ENCODE results near the gene SULT1A1.
"Not testable (repeated sequence)": the region's sequence is repeated elsewhere in the genome, so short reads cannot be mapped to it uniquely, and the experiment has no call there.

Gene SULT1A1

DNA sequence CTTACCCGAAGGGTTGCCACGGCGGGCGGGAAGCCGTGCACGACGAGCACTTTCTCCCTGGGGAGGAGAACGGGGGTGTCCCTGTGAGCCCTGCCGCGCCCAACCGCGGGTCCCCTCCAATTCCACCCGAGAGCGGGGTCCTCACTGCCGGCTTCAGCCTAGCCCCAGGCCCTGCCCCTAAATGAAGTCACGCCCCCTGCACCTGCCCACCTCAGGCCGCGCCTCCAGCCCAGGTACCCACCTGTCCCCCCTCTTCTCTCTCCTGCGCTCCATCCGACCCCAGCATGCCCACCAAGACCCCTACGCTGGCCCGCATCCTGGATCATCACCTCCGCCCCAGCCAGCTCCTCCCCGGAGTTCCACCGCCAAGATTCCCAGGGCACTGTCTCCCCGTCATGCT, 4.1 kb upstream of the SULT1A1 start:
- not testable (repeated sequence) for H3K27ac ChIP-seq (ENCODE audit: low read depth, low read length, poor library complexity, severe bottlenecking); H3K9ac ChIP-seq (ENCODE audit: low read length); H3K27me3 ChIP-seq (ENCODE audit: insufficient read depth, low read length); H3F3A ChIP-seq (ENCODE audit: insufficient read depth, low read length); H3K36me3 ChIP-seq (ENCODE audit: insufficient read depth, low read length); H3K79me2 ChIP-seq (ENCODE audit: insufficient read depth, low read length); H2AFZ ChIP-seq (ENCODE audit: low read length); H3K4me2 ChIP-seq (ENCODE audit: low read length); H3K9me3 ChIP-seq (ENCODE audit: low read length); H4K20me1 ChIP-seq (ENCODE audit: insufficient read depth, low read length); H3K9me2 ChIP-seq (ENCODE audit: low read depth, low read length); H3K4me3 ChIP-seq (ENCODE audit: low read depth, low read length, poor library complexity, severe bottlenecking)
- H3K4me1 ChIP-seq (ENCODE audit: insufficient read depth, low read length, severe bottlenecking), result peaks cover 11% of the 10 kb centered on the region

GRCh38 chr16:28612359-28613280, 2.8 kb upstream of the SULT1A1 start:
- H3K27ac ChIP-seq (ENCODE audit: low read depth, low read length, poor library complexity, severe bottlenecking); H3K4me1 ChIP-seq (ENCODE audit: insufficient read depth, low read length, severe bottlenecking); H3K9ac ChIP-seq (ENCODE audit: low read length); H3K9me2 ChIP-seq (ENCODE audit: low read depth, low read length); H3K27me3 ChIP-seq (ENCODE audit: insufficient read depth, low read length); H3F3A ChIP-seq (ENCODE audit: insufficient read depth, low read length); H2AFZ ChIP-seq (ENCODE audit: low read length); H3K4me3 ChIP-seq (ENCODE audit: low read depth, low read length, poor library complexity, severe bottlenecking); H4K20me1 ChIP-seq (ENCODE audit: insufficient read depth, low read length); H3K36me3 ChIP-seq (ENCODE audit: insufficient read depth, low read length); H3K79me2 ChIP-seq (ENCODE audit: insufficient read depth, low read length); H3K9me3 ChIP-seq (ENCODE audit: low read length); H3K4me2 ChIP-seq (ENCODE audit: low read length): not testable (repeated sequence)

GRCh38 chr16:28610595-28611191, 849 bp upstream of the SULT1A1 start:
- Histone ChIP-seq H3K36me3 (ENCODE audit: insufficient read depth, low read length) (no peaks in the 10 kb centered on the region), H3K9me2 (ENCODE audit: low read depth, low read length) (no peaks in the 10 kb centered on the region), H3K4me1 (ENCODE audit: insufficient read depth, low read length, severe bottlenecking) (no peaks in the 10 kb centered on the region), H3F3A (ENCODE audit: insufficient read depth, low read length) (no peaks in the 10 kb centered on the region), H3K27me3 (ENCODE audit: insufficient read depth, low read length) (no peaks in the 10 kb centered on the region), H3K79me2 (ENCODE audit: insufficient read depth, low read length) (no peaks in the 10 kb centered on the region), H3K27ac (ENCODE audit: low read depth, low read length, poor library complexity, severe bottlenecking) (no peak overlapping the region), H3K9ac (ENCODE audit: low read length) (no peak overlapping the region), H3K4me2 (ENCODE audit: low read length) (no peak overlapping the region), H3K4me3 (ENCODE audit: low read depth, low read length, poor library complexity, severe bottlenecking) (no peak overlapping the region), H3K9me3 (ENCODE audit: low read length) (no peaks in the 10 kb centered on the region), H2AFZ (ENCODE audit: low read length) (no peak overlapping the region), H4K20me1 (ENCODE audit: insufficient read depth, low read length) (no peaks in the 10 kb centered on the region)
- TF ChIP-seq EZH2 (IDR thresholded peaks at IDR 0.05; ENCODE audit: borderline replicate concordance, low read length) (no peak), CTCF (IDR thresholded peaks at IDR 0.05; ENCODE audit: low read length) (no peak)

- not testable (repeated sequence) for H2AFZ ChIP-seq (ENCODE audit: low read length); H3K9me3 ChIP-seq (ENCODE audit: low read length); H3K9me2 ChIP-seq (ENCODE audit: low read depth, low read length); H3K9ac ChIP-seq (ENCODE audit: low read length); H3K4me2 ChIP-seq (ENCODE audit: low read length); H3K79me2 ChIP-seq (ENCODE audit: insufficient read depth, low read length); H3K4me3 ChIP-seq (ENCODE audit: low read depth, low read length, poor library complexity, severe bottlenecking); H3K27ac ChIP-seq (ENCODE audit: low read depth, low read length, poor library complexity, severe bottlenecking); H3K36me3 ChIP-seq (ENCODE audit: insufficient read depth, low read length); H3F3A ChIP-seq (ENCODE audit: insufficient read depth, low read length); H4K20me1 ChIP-seq (ENCODE audit: insufficient read depth, low read length); H3K27me3 ChIP-seq (ENCODE audit: insufficient read depth, low read length); H3K4me1 ChIP-seq (ENCODE audit: insufficient read depth, low read length, severe bottlenecking)
Observed at GRCh38 chr16:28608867-28609596, 812 bp downstream of the SULT1A1 start.

- not testable (repeated sequence) for H3K79me2 ChIP-seq (ENCODE audit: insufficient read depth, low read length); H3K27me3 ChIP-seq (ENCODE audit: insufficient read depth, low read length); H3K9me3 ChIP-seq (ENCODE audit: low read length); H2AFZ ChIP-seq (ENCODE audit: low read length); H3F3A ChIP-seq (ENCODE audit: insufficient read depth, low read length); H3K4me2 ChIP-seq (ENCODE audit: low read length); H3K27ac ChIP-seq (ENCODE audit: low read depth, low read length, poor library complexity, severe bottlenecking); H3K9ac ChIP-seq (ENCODE audit: low read length); H3K4me1 ChIP-seq (ENCODE audit: insufficient read depth, low read length, severe bottlenecking); H4K20me1 ChIP-seq (ENCODE audit: insufficient read depth, low read length); H3K36me3 ChIP-seq (ENCODE audit: insufficient read depth, low read length); H3K4me3 ChIP-seq (ENCODE audit: low read depth, low read length, poor library complexity, severe bottlenecking); H3K9me2 ChIP-seq (ENCODE audit: low read depth, low read length)
Observed at GRCh38 chr16:28608496-28608808, 1.4 kb downstream of the SULT1A1 start.

DNA sequence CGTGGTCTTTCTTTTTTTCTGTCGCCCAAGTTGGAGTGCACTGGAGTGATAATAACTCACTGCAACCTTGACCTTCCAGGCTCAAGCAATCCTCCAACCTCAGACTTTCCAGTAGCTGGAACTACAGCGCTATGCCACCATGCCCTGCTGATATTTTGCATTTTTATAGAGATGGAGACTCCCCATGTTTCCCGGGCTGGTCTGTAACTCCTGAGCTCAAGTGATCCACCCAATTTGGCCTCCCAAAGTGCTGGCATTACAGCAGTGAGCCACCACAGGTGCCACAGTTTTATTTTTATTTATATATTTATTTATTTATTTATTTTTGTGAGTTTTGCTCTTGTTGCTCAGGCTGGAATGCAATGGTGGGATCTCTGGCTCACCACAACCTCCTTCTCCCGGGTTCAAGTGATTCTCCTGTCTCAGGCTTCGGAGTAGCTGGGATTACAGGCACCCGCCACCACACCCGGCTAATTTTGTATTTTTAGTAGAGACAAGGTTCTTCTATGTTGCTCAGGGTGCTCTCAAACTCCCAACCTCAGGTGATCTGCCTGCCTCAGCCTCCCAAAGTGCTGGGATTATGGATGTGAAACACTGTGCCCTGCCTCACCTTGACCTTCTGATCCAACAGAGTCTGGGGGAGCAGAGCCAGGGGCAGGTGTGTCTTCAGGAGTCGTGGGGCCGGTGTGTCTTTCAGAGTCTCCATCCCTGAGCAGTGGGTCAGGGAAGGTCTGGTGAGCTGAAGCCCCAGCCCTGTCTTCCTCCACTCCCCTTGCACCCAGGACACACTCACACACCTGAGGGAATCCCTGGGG, 2.0 kb downstream of the SULT1A1 start:
- H3K9ac ChIP-seq (ENCODE audit: low read length); H3K27me3 ChIP-seq (ENCODE audit: insufficient read depth, low read length); H3K4me1 ChIP-seq (ENCODE audit: insufficient read depth, low read length, severe bottlenecking); H3F3A ChIP-seq (ENCODE audit: insufficient read depth, low read length); H4K20me1 ChIP-seq (ENCODE audit: insufficient read depth, low read length); H3K9me2 ChIP-seq (ENCODE audit: low read depth, low read length); H3K4me3 ChIP-seq (ENCODE audit: low read depth, low read length, poor library complexity, severe bottlenecking); H3K36me3 ChIP-seq (ENCODE audit: insufficient read depth, low read length); H3K27ac ChIP-seq (ENCODE audit: low read depth, low read length, poor library complexity, severe bottlenecking); H3K79me2 ChIP-seq (ENCODE audit: insufficient read depth, low read length); H3K4me2 ChIP-seq (ENCODE audit: low read length); H2AFZ ChIP-seq (ENCODE audit: low read length); H3K9me3 ChIP-seq (ENCODE audit: low read length): not testable (repeated sequence)
